Measurements from ENCODE around the gene ARHGAP25. TPM values are rescaled to one million over a fixed set of nuclear protein-coding genes. Genes with fewer than 3 reads are reported as not detected.
A peak's percentile ranks its signal among the peaks of the same experiment; 100 is the strongest.

The ARHGAP25 gene
- total RNA-seq, 2 donors from 2014 or later = 4.2 to 6.6 TPM

- intact Hi-C loops (cut with DNase I) = no loop called here
- 67 to 76% methylated on average over 1 of the region's 1 CpG for WGBS, 2 donors
Observed at GRCh38 chr2:68710756-68711155, 23.9 kb upstream of the ARHGAP25 start.

GRCh38 chr2:68714866-68715265 lies 19.7 kb upstream of the ARHGAP25 start:
- Histone ChIP-seq H3K27ac (peak overlapping the region in 1 of 4 donors; percentile 51), H3K9me3 (no peaks in the 10 kb centered on the region), H3K4me1 (no peaks in the 10 kb centered on the region), H3K36me3 (replicated peaks in 1 of 2; ENCODE audit: insufficient read depth in 1 of 2, low read depth in 2 of 2) (no peaks in the 10 kb centered on the region), H3K4me3 (no peak overlapping the region), H3K27me3 (no peaks in the 10 kb centered on the region)
- TF ChIP-seq POLR2A (IDR thresholded peaks at IDR 0.05) = no peak
- TF ChIP-seq, protein P1, sequence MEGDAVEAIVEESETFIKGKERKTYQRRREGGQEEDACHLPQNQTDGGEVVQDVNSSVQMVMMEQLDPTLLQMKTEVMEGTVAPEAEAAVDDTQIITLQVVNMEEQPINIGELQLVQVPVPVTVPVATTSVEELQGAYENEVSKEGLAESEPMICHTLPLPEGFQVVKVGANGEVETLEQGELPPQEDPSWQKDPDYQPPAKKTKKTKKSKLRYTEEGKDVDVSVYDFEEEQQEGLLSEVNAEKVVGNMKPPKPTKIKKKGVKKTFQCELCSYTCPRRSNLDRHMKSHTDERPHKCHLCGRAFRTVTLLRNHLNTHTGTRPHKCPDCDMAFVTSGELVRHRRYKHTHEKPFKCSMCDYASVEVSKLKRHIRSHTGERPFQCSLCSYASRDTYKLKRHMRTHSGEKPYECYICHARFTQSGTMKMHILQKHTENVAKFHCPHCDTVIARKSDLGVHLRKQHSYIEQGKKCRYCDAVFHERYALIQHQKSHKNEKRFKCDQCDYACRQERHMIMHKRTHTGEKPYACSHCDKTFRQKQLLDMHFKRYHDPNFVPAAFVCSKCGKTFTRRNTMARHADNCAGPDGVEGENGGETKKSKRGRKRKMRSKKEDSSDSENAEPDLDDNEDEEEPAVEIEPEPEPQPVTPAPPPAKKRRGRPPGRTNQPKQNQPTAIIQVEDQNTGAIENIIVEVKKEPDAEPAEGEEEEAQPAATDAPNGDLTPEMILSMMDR (IDR thresholded peaks at IDR 0.05) = no peak
- DNase-seq (peak in 1 of 4 donors; percentile 76), ATAC-seq (no peak)
- intact Hi-C loops (cut with DNase I) = loop anchor here (5.0 kb wide), 1 partner anchor 253 kb away; no protein-coding TSS in a partner anchor
- 52 to 58% methylated on average over 3 of the region's 3 CpGs for WGBS, 2 donors

More at GRCh38 chr2:68710756-68711155, 23.9 kb upstream of the ARHGAP25 start:
- TF ChIP-seq, protein P1 (IDR thresholded peaks at IDR 0.05) = no peak
- no peak for TF ChIP-seq POLR2A (IDR thresholded peaks at IDR 0.05)
- H3K27ac ChIP-seq = no peak overlapping the region
- H3K36me3 ChIP-seq (replicated peaks in 1 of 2; ENCODE audit: insufficient read depth in 1 of 2, low read depth in 2 of 2) = no peaks in the 10 kb centered on the region
- ATAC-seq (no peak), DNase-seq (no peak)
- no peaks in the 10 kb centered on the region for H3K4me1 ChIP-seq
- H3K27me3 ChIP-seq = no peaks in the 10 kb centered on the region
- H3K4me3 ChIP-seq = no peak overlapping the region
- H3K9me3 ChIP-seq = no peaks in the 10 kb centered on the region

DNA sequence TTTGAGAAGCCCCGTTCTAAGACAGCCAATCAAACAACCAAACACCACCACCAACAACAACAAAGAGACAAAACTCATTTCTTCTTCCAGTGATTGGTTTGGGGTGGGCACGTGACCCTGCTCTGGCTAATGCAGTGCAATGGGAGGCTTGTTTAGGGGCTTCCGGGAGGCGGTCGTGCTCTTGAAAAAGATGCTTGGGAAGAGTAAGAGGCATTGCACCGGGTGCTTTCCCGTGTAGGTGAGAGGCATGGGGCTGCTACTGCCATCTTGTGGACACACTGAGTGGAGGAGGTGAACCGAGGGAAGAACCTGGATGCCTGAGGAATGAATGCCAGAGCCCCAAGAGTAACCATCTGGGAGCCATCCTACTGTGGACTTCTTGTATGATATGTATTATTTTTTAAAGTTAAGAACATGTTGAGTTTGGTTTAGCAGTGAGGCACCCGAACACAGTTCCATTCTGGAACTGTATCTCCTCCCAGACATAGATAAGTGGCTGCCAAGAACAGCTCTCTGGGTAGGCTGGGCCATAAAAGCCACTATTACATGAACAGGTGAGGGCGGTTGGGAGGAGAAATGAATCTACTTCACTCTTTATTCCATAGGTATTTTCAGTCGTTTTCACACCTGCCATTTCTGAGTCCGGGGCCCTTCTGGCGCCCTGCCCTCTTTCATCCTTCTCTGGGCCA lies 19.1 kb upstream of the ARHGAP25 start:
- no peak for TF ChIP-seq POLR2A (IDR thresholded peaks at IDR 0.05)
- TF ChIP-seq, protein P1 (IDR thresholded peaks at IDR 0.05) = peak; percentile 66 to 86 (median 71)
- Histone ChIP-seq H3K4me3 (no peak overlapping the region), H3K27ac (peak overlapping the region in 1 of 4 donors; percentile 51), H3K36me3 (replicated peaks in 1 of 2; ENCODE audit: insufficient read depth in 1 of 2, low read depth in 2 of 2) (no peaks in the 10 kb centered on the region), H3K27me3 (no peaks in the 10 kb centered on the region), H3K9me3 (no peaks in the 10 kb centered on the region), H3K4me1 (no peaks in the 10 kb centered on the region)
- DNase-seq = peak; percentile 71 to 78 (median 74)
- intact Hi-C loops (cut with DNase I) = loop anchor here (5.0 kb wide), 1 partner anchor 253 kb away; no protein-coding TSS in a partner anchor
- peak; percentile 87 for ATAC-seq
- WGBS, 2 donors = 33 to 38% methylated on average over 13 of the region's 13 CpGs

- intact Hi-C loops (cut with DNase I) = loop anchor here (5.0 kb wide), 1 partner anchor 254 kb away; no protein-coding TSS in a partner anchor
- ATAC-seq = no peak
- Histone ChIP-seq H3K27ac (no peak overlapping the region), H3K4me1 (peaks cover 2% of the 10 kb centered on the region), H3K36me3 (replicated peaks in 1 of 2; ENCODE audit: insufficient read depth in 1 of 2, low read depth in 2 of 2) (no peaks in the 10 kb centered on the region), H3K9me3 (no peaks in the 10 kb centered on the region), H3K27me3 (no peaks in the 10 kb centered on the region), H3K4me3 (no peak overlapping the region)
- TF ChIP-seq, protein P1 (IDR thresholded peaks at IDR 0.05) = no peak
- TF ChIP-seq POLR2A (IDR thresholded peaks at IDR 0.05) = no peak
- 74 to 77% methylated on average over 8 of the region's 8 CpGs for WGBS, 2 donors
- no peak for DNase-seq
Observed at GRCh38 chr2:68716604-68717304, 17.9 kb upstream of the ARHGAP25 start.

Data from body of pancreas (tissue), 4 donors.